Glutamatergic neuron (in vitro differentiated cells): Measurements from ENCODE around the gene ATP1A2. TPM values are rescaled to one million over a fixed set of nuclear protein-coding genes. Genes with fewer than 3 reads are reported as not detected.

Experiments used
- DNase-seq: peaks from one replicate; pipeline ENCODE4 v3.0.0; 2022
- H3K27ac Mint-ChIP-seq: one replicate; pipeline ENCODE4 v1.8.0; 2020; ENCODE audit warnings: mild to moderate bottlenecking, mixed read lengths, inconsistent platforms; ENCODE audit not compliant: unreplicated experiment
- H3K27me3 Mint-ChIP-seq: one replicate; pipeline ENCODE4 v1.8.0; 2020; ENCODE audit warnings: mild to moderate bottlenecking, moderate library complexity, mixed read lengths, inconsistent platforms; ENCODE audit not compliant: unreplicated experiment
- H3K36me3 Mint-ChIP-seq: one replicate; pipeline ENCODE4 v1.8.0; 2020; ENCODE audit warnings: mild to moderate bottlenecking, mixed read lengths, inconsistent platforms; ENCODE audit not compliant: unreplicated experiment
- H3K4me1 Mint-ChIP-seq: one replicate; pipeline ENCODE4 v1.8.0; 2020; ENCODE audit warnings: mild to moderate bottlenecking, low read depth, mixed read lengths, inconsistent platforms; ENCODE audit not compliant: unreplicated experiment
- H3K4me3 Mint-ChIP-seq: one replicate; pipeline ENCODE4 v1.8.0; 2020; ENCODE audit warnings: mild to moderate bottlenecking, mixed read lengths, inconsistent platforms; ENCODE audit not compliant: unreplicated experiment
- H3K9me3 Mint-ChIP-seq: one replicate; pipeline ENCODE4 v1.8.0; 2020; ENCODE audit warnings: mild to moderate bottlenecking, moderate library complexity, mixed read lengths, inconsistent platforms; ENCODE audit not compliant: unreplicated experiment
- long read RNA-seq: library from polyadenylated mRNA; unstranded; transcript quantifications from one replicate; pipeline ENCODE4 v2.0.0, GENCODE V29; 2020; ENCODE audit not compliant: unreplicated experiment
- total RNA-seq: library from RNA; stranded (reverse); fragmentation: NEBNext Ultra II Directional; extraction: Animal tissue kit (Norgen Biotek cat#: 25700); gene quantifications from one replicate; pipeline ENCODE4 v1.2.1, GENCODE V29; 2021; ENCODE audit not compliant: unreplicated experiment
- TF ChIP-seq, protein P1 (sequence below): fragments of 200-600 bp; sonication (generic); IDR thresholded peaks from one replicate; pipeline ENCODE4 v1.5.0; 2021; ENCODE audit not compliant: partially characterized antibody, unreplicated experiment

ATP1A2 gene
- not detected for total RNA-seq
- long read RNA-seq, result 0 reads

DNA sequence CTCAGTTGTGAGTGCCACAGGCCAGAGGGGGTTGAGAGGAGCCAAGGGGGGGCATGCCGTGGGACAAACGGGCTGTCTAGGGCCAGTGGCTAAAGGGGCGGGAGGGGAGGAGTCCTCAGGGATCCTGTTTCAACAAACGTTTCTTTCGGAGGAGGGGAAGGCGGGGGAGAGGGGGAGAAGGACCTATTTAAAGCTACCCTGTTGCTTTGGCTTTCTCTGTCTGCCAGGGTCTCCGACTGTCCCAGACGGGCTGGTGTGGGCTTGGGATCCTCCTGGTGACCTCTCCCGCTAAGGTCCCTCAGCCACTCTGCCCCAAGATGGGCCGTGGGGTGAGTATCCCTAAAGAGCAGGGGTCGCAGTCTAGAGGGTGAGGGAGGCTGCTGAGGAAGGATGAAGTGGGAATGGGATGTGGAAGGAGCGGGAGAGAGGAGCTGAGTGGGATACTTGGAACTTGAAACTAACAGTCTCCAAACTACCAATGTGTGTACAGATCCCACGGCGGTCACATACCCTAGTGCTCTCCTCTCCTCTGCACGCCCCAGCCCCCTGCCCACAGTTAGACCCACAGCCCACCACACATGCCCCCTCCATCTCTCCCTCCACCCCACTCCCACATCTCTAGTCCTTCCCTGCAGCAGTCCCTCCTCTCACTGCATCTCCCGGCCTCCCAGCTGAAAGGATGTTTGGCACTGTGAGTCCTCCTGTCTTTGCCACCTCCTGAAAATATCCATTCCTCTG is at the start of gene ATP1A2:
TSS of gene ATP1A2 (plus strand) at position 215 of the 738 bp plus-strand sequence. CDS start at position 318, 103 bp downstream.
- TF ChIP-seq, protein P1, sequence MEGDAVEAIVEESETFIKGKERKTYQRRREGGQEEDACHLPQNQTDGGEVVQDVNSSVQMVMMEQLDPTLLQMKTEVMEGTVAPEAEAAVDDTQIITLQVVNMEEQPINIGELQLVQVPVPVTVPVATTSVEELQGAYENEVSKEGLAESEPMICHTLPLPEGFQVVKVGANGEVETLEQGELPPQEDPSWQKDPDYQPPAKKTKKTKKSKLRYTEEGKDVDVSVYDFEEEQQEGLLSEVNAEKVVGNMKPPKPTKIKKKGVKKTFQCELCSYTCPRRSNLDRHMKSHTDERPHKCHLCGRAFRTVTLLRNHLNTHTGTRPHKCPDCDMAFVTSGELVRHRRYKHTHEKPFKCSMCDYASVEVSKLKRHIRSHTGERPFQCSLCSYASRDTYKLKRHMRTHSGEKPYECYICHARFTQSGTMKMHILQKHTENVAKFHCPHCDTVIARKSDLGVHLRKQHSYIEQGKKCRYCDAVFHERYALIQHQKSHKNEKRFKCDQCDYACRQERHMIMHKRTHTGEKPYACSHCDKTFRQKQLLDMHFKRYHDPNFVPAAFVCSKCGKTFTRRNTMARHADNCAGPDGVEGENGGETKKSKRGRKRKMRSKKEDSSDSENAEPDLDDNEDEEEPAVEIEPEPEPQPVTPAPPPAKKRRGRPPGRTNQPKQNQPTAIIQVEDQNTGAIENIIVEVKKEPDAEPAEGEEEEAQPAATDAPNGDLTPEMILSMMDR, result no peak
- Mint-ChIP-seq H3K4me3 (no peak within 1 kb of the TSS), H3K9me3 (peaks cover 1% of the 10 kb centered on the region), H3K27ac (no peak within 1 kb of the TSS), H3K27me3 (peaks cover 7% of the 10 kb centered on the region), H3K4me1 (peaks cover 9% of the 10 kb centered on the region), H3K36me3 (no peaks in the 10 kb centered on the region)
- no peak for DNase-seq

DNA sequence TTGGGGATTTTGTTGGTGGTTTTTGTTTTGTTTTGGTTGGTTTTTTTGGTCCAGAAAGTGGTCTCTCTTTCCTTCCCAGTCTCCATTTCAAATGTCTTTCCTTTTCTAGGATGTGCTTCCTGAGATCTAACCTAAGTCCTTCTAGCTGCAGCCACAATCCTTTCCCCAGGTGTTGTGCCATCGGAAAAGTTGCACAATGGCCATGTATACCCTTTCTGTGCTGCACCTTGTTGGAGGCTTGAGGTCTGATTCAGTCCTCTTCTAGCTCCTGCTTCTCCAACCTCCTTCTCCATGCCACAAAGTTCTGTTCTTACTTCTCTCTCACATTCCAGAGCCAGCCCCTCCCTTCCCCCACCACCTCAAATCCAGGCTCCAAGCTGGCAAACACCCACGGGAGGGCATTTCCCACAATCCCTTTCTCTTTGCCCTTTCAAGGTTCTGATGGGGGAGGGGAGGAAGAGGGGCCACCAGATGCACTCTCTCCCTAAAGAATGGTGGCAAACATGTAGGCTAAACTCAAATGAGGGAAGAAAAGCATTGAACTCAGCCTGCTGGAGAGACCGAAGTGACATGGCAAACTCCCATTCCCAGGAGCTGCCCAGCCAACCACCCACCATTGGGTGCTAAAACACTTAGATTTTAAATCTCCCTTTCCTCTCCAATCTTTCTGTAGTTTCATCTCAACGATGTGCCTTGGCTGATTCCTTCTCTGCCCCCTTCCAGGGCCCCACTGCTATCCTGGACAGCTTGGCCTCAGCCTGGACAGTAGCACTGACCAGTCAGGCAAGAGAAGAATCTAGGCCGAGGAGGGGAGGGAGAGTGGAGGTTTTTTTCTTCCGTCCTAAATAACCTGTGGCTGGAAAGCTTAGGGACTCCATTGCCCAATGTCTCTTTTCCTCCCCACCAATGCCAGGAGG is 48.5 kb upstream of the ATP1A2 start:
- Mint-ChIP-seq H3K9me3 (no peaks in the 10 kb centered on the region), H3K27me3 (peaks cover 3% of the 10 kb centered on the region), H3K36me3 (no peaks in the 10 kb centered on the region), H3K4me3 (no peak overlapping the region), H3K27ac (no peak overlapping the region), H3K4me1 (no peaks in the 10 kb centered on the region)
- DNase-seq, result no peak
- TF ChIP-seq, protein P1, result no peak

DNA sequence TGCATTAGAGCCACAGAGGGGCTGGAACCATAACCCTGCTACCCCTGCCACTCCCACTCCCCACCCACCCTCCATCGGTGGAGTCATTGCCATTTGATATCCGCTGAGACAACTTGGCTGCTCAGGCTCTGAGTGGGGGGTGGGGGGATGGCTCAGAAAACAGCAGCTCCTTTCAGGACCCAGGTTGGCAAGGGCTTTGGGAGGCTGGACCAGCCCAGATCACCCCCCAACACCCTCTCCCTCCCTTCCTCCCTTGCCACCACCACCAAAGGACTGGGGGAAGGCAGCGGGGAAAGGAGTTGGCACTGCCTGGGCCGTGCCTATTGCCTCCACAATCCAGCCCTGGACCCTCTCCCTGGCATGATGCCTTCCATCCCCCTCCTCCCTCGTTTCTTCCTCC is 47.3 kb upstream of the ATP1A2 start:
- no peak for DNase-seq
- TF ChIP-seq, protein P1, result no peak
- no peaks in the 10 kb centered on the region for H3K36me3 Mint-ChIP-seq
- no peaks in the 10 kb centered on the region for H3K4me1 Mint-ChIP-seq
- no peak overlapping the region for H3K4me3 Mint-ChIP-seq
- peaks cover 4% of the 10 kb centered on the region for H3K27me3 Mint-ChIP-seq
- H3K27ac Mint-ChIP-seq, result no peak overlapping the region
- H3K9me3 Mint-ChIP-seq, result no peaks in the 10 kb centered on the region

DNA sequence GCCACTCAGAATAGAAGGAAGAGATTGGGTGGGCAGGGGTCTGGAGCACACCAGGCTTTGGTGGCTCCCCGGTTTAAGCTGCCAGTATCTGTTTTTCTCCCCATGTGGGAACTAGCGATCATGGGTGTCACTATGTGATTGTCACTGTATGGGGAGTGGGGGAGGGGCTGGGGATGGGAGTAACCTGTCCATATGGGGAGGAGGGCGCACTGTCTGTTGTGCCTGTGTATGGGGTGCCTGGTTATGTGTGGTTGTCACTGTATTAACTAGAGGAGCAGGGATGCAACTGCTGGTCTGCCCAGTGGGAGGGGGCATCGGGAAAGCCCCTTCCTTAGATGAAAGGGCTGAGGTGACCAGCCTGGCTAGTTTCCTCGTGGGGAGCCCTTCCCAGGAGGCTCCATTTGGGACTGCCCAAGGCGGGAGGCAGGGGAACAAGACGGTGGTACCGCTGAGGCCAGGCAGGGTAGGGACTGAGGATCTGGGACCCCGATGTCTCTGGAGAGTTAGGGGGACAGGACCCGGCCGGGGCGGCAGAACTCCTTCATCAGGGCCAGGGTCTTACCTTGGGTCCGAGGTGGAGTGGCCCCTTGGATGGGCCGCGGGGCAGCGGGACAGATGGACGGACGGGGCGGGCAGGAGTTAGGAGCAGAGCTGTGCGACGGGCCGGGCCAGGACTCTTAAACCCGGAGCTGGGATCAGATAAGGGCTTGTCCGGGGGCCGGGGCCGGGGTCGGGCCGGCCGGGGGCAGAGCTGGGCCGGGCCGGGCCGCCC is 45.9 kb upstream of the ATP1A2 start, which contains the start of gene KCNJ10:
TSS of gene KCNJ10 (minus strand) at position 701 of the 772 bp plus-strand sequence. CDS start 27,628 bp downstream, outside the sequence.
- Mint-ChIP-seq H3K27ac (no peak within 1 kb of the TSS), H3K36me3 (no peaks in the 10 kb centered on the region), H3K4me3 (peak within 1 kb of the TSS; percentile 96), H3K9me3 (no peaks in the 10 kb centered on the region), H3K27me3 (peaks cover 5% of the 10 kb centered on the region), H3K4me1 (no peaks in the 10 kb centered on the region)
- DNase-seq, result no peak
- TF ChIP-seq, protein P1, result no peak
